PC-9 (cell line): ENCODE data around the gene DAB2.

Experiments
- CTCF ChIP-seq: fragments of 200-600 bp; sonication (generic); conservative IDR thresholded peaks from 2 replicates; pipeline ENCODE4 v1.6.1; 2017; ENCODE audit warnings: mixed run types, antibody characterized with exemption, mild to moderate bottlenecking, moderate library complexity
- EZH2 ChIP-seq: fragments of 200-600 bp; sonication (generic); IDR thresholded peaks from 2 replicates; pipeline ENCODE4 v1.8.0; 2017; ENCODE audit warnings: antibody characterized with exemption, low read depth

GRCh38 chr5:39353717-39354399 lies 70.9 kb downstream of the DAB2 start:
- TF ChIP-seq EZH2 (no peak), CTCF (no peak)
